Measurements from ENCODE around the gene UVRAG. TPM values are rescaled to one million over a fixed set of nuclear protein-coding genes. Genes with fewer than 3 reads are reported as not detected.

Gene UVRAG
- total and polyA plus RNA-seq, 7 donors = 6.2 to 16.8 (median 13.6) TPM

DNA sequence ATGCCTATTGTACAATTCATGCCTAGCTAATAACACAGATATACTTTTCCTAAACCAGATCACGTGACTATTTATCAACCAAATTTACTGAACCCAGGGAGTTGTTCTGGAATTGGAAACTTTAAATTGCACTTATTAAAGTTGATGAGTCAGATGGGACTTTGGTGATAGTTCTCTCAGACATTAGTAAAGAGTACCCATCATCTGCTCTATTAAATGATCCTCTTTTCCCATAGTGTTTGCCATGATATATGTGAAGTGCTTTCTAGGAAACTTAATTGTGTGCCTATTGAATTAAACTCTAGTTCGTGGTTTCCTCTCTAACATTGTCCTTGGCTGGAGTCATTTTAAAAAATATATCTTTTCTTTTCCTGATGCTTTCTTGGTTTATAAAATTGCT lies 99.0 kb downstream of the UVRAG start:
- H3K36me3 ChIP-seq (ENCODE audit: insufficient read depth in 1 of 2, low read depth in 1 of 2) = peaks cover 0 to 15% of the 10 kb centered on the region in 2 donors
- no peaks in the 10 kb centered on the region for H3K27me3 ChIP-seq (ENCODE audit: insufficient read depth in 3 of 3, low read length in 2 of 3)
- 91 to 94% (median 93%) methylated on average over 2 of the region's 2 CpGs for WGBS, 3 donors
- DNase-seq (no peak), ATAC-seq (no peak)
- TF ChIP-seq CTCF (IDR thresholded peaks at IDR 0.05) = no peak
- H3K27ac ChIP-seq = no peak overlapping the region
- peaks cover 7% of the 10 kb centered on the region for H3K4me1 ChIP-seq
- H3K9me3 ChIP-seq = no peaks in the 10 kb centered on the region
- no peak overlapping the region for H3K4me3 ChIP-seq
- intact Hi-C loops (cut with DNase I) = no loop called here

GRCh38 chr11:75916882-75917281 lies 101.9 kb downstream of the UVRAG start:
- Histone ChIP-seq H3K4me1 (peaks cover 17% of the 10 kb centered on the region), H3K27me3 (ENCODE audit: insufficient read depth in 3 of 3, low read length in 2 of 3) (no peaks in the 10 kb centered on the region), H3K9me3 (no peaks in the 10 kb centered on the region), H3K4me3 (no peak overlapping the region), H3K36me3 (ENCODE audit: insufficient read depth in 1 of 2, low read depth in 1 of 2) (peaks cover 0 to 15% of the 10 kb centered on the region in 2 donors), H3K27ac (no peak overlapping the region)
- 76 to 95% (median 83%) methylated on average over 1 of the region's 1 CpG for WGBS, 3 donors
- no peak for ATAC-seq
- DNase-seq = no peak
- intact Hi-C loops (cut with DNase I) = no loop called here
- no peak for TF ChIP-seq CTCF (IDR thresholded peaks at IDR 0.05)

- WGBS, 3 donors = 94 to 96% (median 95%) methylated on average over 7 of the region's 7 CpGs
- intact Hi-C loops (cut with DNase I) = no loop called here
- Histone ChIP-seq H3K36me3 (ENCODE audit: insufficient read depth in 1 of 2, low read depth in 1 of 2) (peaks cover 0 to 2% of the 10 kb centered on the region in 2 donors), H3K4me3 (no peak overlapping the region), H3K9me3 (no peaks in the 10 kb centered on the region), H3K27ac (no peak overlapping the region), H3K4me1 (peaks cover 17% of the 10 kb centered on the region), H3K27me3 (ENCODE audit: insufficient read depth in 3 of 3, low read length in 2 of 3) (no peaks in the 10 kb centered on the region)
- DNase-seq = no peak
- no peak for TF ChIP-seq CTCF (IDR thresholded peaks at IDR 0.05)
- no peak for ATAC-seq
Measured at GRCh38 chr11:75918331-75918730, 103.3 kb downstream of the UVRAG start.

GRCh38 chr11:75919525-75919924 lies 104.5 kb downstream of the UVRAG start:
- Histone ChIP-seq H3K36me3 (ENCODE audit: insufficient read depth in 1 of 2, low read depth in 1 of 2) (no peaks in the 10 kb centered on the region), H3K27ac (peak overlapping the region; percentile 66), H3K4me3 (peak overlapping the region; percentile 26), H3K4me1 (peaks cover 19% of the 10 kb centered on the region), H3K27me3 (ENCODE audit: insufficient read depth in 3 of 3, low read length in 2 of 3) (no peaks in the 10 kb centered on the region), H3K9me3 (no peaks in the 10 kb centered on the region)
- peak; percentile 70 to 94 (median 90) for ATAC-seq
- DNase-seq = peak in 1 of 2 donors; percentile 28
- WGBS, 3 donors = 11 to 23% (median 21%) methylated on average over 2 of the region's 2 CpGs
- intact Hi-C loops (cut with DNase I) = no loop called here
- TF ChIP-seq CTCF (IDR thresholded peaks at IDR 0.05) = no peak

DNA sequence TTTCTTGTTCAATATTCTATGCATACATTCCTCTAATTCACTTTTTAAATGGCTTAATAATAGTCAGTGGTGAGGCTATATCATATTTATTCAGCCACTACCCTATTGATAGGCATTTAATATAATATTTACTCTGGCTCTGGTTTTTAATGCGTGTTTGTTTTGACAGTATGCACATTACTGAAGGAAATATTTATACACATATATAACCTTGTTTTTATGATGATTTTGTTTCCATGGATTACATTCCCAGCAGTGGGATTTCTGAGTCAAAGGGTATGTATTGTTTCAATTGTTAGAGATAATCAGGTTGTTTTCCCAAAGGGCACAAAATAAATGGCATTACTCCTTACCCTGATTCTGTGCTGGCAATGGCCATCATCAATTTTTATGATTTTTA lies 105.8 kb downstream of the UVRAG start:
- Histone ChIP-seq H3K4me3 (no peak overlapping the region), H3K27ac (no peak overlapping the region), H3K9me3 (no peaks in the 10 kb centered on the region), H3K36me3 (ENCODE audit: insufficient read depth in 1 of 2, low read depth in 1 of 2) (no peaks in the 10 kb centered on the region), H3K4me1 (peaks cover 26% of the 10 kb centered on the region), H3K27me3 (ENCODE audit: insufficient read depth in 3 of 3, low read length in 2 of 3) (no peaks in the 10 kb centered on the region)
- no peak for TF ChIP-seq CTCF (IDR thresholded peaks at IDR 0.05)
- intact Hi-C loops (cut with DNase I) = no loop called here
- 63 to 90% (median 89%) methylated on average over 1 of the region's 1 CpG for WGBS, 3 donors
- DNase-seq (no peak), ATAC-seq (no peak)
